Smooth muscle cell (in vitro differentiated cells): ENCODE measurements around the gene WFS1. TPM values are rescaled to one million over a fixed set of nuclear protein-coding genes. Genes with fewer than 3 reads are reported as not detected.

ENCODE experiments used
- DNase-seq: peaks from one replicate; lab custom pipeline; 2025; ENCODE audit not compliant: unreplicated experiment; lab: John Stamatoyannopoulos, UW
- H2AFZ ChIP-seq: fragments of 200-600 bp; sonication (generic); 2 replicates; pipeline ENCODE4 v1.6.0; 2016; ENCODE audit warnings: antibody characterized with exemption, low read depth, mild to moderate bottlenecking
- H3F3A ChIP-seq: fragments of 200-600 bp; sonication (generic); 2 replicates; pipeline ENCODE4 v1.6.0; 2017; ENCODE audit warnings: antibody characterized with exemption, low read depth
- H3K27ac ChIP-seq: fragments of 200-600 bp; sonication (generic); 2 replicates; pipeline ENCODE4 v1.5.1; 2016; ENCODE audit warnings: low read depth, mild to moderate bottlenecking
- H3K27me3 ChIP-seq: fragments of 200-600 bp; sonication (generic); 2 replicates; pipeline ENCODE4 v1.6.1; 2016; ENCODE audit warnings: low read depth, mild to moderate bottlenecking
- H3K36me3 ChIP-seq: fragments of 200-600 bp; sonication (generic); 2 replicates; pipeline ENCODE4 v1.5.1; 2016; ENCODE audit warnings: low read depth
- H3K4me1 ChIP-seq: fragments of 200-600 bp; sonication (generic); 2 replicates; pipeline ENCODE4 v1.5.1; 2016; ENCODE audit warnings: low read depth
- H3K4me2 ChIP-seq: fragments of 200-600 bp; sonication (generic); 2 replicates; pipeline ENCODE4 v1.6.0; 2016; ENCODE audit warnings: mild to moderate bottlenecking
- H3K4me3 ChIP-seq: fragments of 200-600 bp; sonication (generic); 2 replicates; pipeline ENCODE4 v1.5.1; 2016; ENCODE audit warnings: mild to moderate bottlenecking
- H3K79me2 ChIP-seq: fragments of 200-600 bp; sonication (generic); 2 replicates; pipeline ENCODE4 v1.6.0; 2016; ENCODE audit warnings: low read depth, mild to moderate bottlenecking
- H3K9ac ChIP-seq: fragments of 200-600 bp; sonication (generic); 2 replicates; pipeline ENCODE4 v1.6.0; 2016; ENCODE audit warnings: low read depth
- H3K9me3 ChIP-seq: fragments of 200-600 bp; sonication (generic); replicated peaks from 2 replicates; pipeline ENCODE4 v1.5.1; 2016; ENCODE audit warnings: low read depth
- H4K20me1 ChIP-seq: fragments of 200-600 bp; sonication (generic); 2 replicates; pipeline ENCODE4 v1.6.0; 2016; ENCODE audit warnings: low read depth
- WGBS: methylation state at CpG from one replicate; pipeline ENCODE4 v1.1.7; 2016; ENCODE audit warnings: low lambda C conversion rate; 5-methylcytosine and 5-hydroxymethylcytosine counted together
- polyA plus RNA-seq: library from polyadenylated mRNA; unstranded; fragments of >200 nt; fragmentation: Nextera tagmentation; extraction: Ambion mirVana; gene quantifications from 2 replicates; pipeline ENCODE4 v1.2.1, GENCODE V29; 2016
- total RNA-seq: library from RNA; depleted of rRNA; stranded (reverse); fragments of >200 nt; gene quantifications from 2 replicates; pipeline ENCODE4 v1.2.3, GENCODE V29; 2014
- TF ChIP-seq, protein P1 (sequence below): fragments of 200-600 bp; sonication (generic); IDR thresholded peaks from 2 replicates; pipeline ENCODE4 v1.5.1; 2017; ENCODE audit warnings: borderline replicate concordance, mild to moderate bottlenecking, antibody characterized with exemption; ENCODE audit not compliant: insufficient read depth, poor library complexity, severe bottlenecking

The WFS1 gene
- total and polyA plus RNA-seq, 2 experiments from 2014 or later, result 28.6 to 30.2 TPM

DNA sequence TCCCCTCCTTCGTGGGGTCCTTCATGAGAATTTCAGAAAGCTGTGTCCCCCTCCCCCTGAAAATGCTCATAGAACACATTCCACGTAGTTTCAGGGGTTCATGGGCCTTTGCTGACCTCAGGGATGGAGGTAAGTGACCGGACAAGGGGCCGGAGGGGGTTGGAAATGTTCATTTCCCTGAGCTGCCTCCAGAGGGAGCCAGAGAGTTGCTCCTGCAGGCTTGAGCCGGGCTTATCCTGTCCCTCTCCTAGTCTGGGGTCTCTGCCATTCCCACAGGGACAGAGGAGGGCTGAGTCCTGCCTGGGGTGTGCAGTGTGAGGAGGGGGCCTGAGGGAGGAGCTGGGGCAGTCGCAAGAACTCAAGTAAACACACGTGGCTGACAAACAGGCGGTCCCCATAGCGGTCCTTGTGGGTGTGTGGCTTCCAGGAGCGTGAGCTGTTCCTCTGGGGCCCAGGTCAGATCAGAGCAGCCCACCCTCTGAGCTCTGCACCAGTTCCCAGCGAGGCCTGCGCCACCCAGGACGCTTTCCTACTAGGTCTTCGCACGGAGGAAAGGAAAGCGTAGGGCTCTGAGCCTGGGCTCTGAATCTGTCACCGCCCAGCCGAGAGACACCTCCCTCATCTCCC lies 62.5 kb downstream of the WFS1 start:
- H3K36me3 ChIP-seq, result no peaks in the 10 kb centered on the region
- TF ChIP-seq, protein P1, sequence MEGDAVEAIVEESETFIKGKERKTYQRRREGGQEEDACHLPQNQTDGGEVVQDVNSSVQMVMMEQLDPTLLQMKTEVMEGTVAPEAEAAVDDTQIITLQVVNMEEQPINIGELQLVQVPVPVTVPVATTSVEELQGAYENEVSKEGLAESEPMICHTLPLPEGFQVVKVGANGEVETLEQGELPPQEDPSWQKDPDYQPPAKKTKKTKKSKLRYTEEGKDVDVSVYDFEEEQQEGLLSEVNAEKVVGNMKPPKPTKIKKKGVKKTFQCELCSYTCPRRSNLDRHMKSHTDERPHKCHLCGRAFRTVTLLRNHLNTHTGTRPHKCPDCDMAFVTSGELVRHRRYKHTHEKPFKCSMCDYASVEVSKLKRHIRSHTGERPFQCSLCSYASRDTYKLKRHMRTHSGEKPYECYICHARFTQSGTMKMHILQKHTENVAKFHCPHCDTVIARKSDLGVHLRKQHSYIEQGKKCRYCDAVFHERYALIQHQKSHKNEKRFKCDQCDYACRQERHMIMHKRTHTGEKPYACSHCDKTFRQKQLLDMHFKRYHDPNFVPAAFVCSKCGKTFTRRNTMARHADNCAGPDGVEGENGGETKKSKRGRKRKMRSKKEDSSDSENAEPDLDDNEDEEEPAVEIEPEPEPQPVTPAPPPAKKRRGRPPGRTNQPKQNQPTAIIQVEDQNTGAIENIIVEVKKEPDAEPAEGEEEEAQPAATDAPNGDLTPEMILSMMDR, result peak; percentile 72
- DNase-seq, result no peak
- no peaks in the 10 kb centered on the region for H3F3A ChIP-seq
- no peak overlapping the region for H3K9ac ChIP-seq
- no peak overlapping the region for H2AFZ ChIP-seq
- no peaks in the 10 kb centered on the region for H3K9me3 ChIP-seq
- no peaks in the 10 kb centered on the region for H4K20me1 ChIP-seq
- H3K4me3 ChIP-seq, result no peak overlapping the region
- no peak overlapping the region for H3K4me2 ChIP-seq
- no peaks in the 10 kb centered on the region for H3K4me1 ChIP-seq
- H3K79me2 ChIP-seq, result no peaks in the 10 kb centered on the region
- no peaks in the 10 kb centered on the region for H3K27me3 ChIP-seq
- 59% methylated on average over 18 of the region's 18 CpGs for WGBS
- no peak overlapping the region for H3K27ac ChIP-seq

DNA sequence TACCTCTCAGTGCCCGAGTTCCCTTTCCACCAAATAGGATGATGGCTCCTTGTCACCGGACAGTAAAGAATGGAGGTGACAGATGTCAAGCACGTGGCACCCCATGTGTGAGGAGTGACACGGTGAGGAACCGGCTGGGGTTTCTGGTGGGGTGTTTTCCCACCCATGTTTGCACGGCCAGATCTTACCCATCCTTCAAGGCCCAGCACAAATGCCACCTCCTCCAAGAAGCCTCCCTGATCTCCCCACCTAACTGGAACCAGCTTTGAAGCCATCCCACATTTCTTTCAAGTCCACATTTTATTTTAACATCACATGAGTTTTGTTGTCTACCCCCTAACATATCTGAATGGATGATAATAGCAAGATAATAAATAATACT lies 63.0 kb downstream of the WFS1 start:
- H3K27me3 ChIP-seq, result peaks cover 3% of the 10 kb centered on the region
- H3K9me3 ChIP-seq, result no peaks in the 10 kb centered on the region
- H3K9ac ChIP-seq, result no peak overlapping the region
- DNase-seq, result no peak
- WGBS, result 88% methylated on average over 6 of the region's 6 CpGs
- H3K36me3 ChIP-seq, result no peaks in the 10 kb centered on the region
- H3K4me3 ChIP-seq, result no peak overlapping the region
- H3K4me2 ChIP-seq, result no peak overlapping the region
- no peak overlapping the region for H2AFZ ChIP-seq
- no peaks in the 10 kb centered on the region for H3F3A ChIP-seq
- TF ChIP-seq, protein P1, result no peak
- H3K79me2 ChIP-seq, result no peaks in the 10 kb centered on the region
- no peaks in the 10 kb centered on the region for H3K4me1 ChIP-seq
- H4K20me1 ChIP-seq, result no peaks in the 10 kb centered on the region
- H3K27ac ChIP-seq, result no peak overlapping the region

DNA sequence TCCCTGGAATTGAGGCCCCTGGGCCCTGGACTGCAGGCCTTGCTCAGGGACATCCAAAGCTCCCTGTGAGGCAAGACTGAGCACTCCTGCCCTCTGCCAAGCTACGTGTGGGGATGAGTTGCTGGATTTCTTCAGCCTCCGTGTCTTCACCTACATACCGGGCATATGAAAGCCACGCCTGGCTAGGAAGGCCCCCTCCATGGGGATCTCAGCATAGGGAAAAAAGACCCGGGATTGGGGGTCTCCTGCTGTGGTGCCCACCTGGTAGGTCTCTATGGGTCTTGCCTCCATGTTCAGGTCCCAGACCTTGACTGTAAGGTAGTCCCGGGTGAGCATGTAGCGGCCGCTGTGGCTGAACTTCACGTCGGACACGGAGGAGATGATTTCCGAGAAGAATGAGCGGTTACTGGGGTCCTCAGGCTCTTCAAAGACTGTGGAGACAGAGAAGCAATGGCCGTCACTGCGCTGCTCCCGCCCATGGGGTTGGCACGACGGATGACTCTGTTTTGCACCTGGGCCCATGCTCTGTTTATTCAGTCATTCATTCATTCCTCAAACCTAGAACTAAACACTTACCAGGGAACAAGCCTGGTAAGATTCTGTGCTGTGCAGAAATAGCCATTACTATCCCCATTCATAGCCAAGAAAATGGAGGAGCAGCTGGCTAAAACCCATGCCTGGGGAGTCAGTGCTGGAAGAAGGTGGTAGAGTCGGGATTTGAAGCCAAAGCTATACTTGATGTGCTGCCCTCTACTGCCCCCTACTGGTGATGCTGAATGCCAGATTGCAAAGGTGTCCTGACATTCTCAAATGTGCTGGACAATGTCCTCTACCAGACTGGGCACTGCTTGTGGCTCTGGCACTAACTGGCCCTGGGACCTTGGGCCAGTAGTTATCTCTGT lies 63.9 kb downstream of the WFS1 start:
- Histone ChIP-seq H3K9me3 (no peaks in the 10 kb centered on the region), H3K4me3 (no peak overlapping the region), H3F3A (no peaks in the 10 kb centered on the region), H2AFZ (no peak overlapping the region), H3K27ac (no peak overlapping the region), H3K4me1 (no peaks in the 10 kb centered on the region), H3K79me2 (no peaks in the 10 kb centered on the region), H3K36me3 (no peaks in the 10 kb centered on the region), H3K27me3 (peaks cover 12% of the 10 kb centered on the region), H3K4me2 (no peak overlapping the region), H4K20me1 (no peaks in the 10 kb centered on the region), H3K9ac (no peak overlapping the region)
- DNase-seq, result no peak
- 86% methylated on average over 19 of the region's 19 CpGs for WGBS
- TF ChIP-seq, protein P1, result peak; percentile 59
